ENCODE data around the gene KCNQ1. TPM values are rescaled to one million over a fixed set of nuclear protein-coding genes. Genes with fewer than 3 reads are reported as not detected.

KCNQ1 gene
- total and polyA plus RNA-seq, 2 donors (not counting 1 experiment from before 2014, with no cell fraction given) = not detected

DNA sequence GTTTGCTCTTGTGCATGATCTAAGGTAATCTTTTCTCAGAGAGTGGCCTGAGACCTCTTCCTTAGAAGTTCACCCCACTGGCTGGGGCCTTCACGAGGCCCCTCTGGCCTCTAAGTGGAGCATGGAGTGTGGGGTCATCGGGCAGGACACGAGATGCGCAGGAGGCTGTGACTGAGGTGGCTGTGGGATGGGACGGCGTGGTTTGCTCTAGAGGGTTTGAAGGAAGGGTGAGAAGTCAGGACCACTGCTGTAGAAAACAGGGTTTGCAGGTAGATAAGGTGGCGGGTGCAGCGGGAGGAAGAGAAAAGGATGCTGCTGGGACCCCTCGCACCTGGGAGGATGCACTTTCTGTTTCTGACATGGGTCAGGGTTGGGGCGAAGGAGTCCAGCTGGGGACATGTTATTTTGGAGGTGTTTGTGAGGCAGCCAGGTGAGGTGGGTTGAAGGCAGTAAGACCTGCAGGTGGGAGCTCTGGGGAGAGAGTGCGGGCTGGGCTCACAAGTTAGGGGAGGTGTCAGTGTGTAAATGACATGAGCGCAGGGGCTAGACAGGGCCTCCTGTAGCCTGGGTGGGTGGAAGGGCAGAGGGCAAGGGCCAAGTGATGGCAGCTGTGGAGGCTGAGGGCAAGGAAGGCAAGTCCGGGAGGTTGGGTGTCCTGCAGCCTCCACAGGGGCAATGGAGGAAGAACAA, 62.5 kb downstream of the KCNQ1 start:
- Histone ChIP-seq H3K9me3 (ENCODE audit: control insufficient read depth, insufficient read depth, low read depth, low read length) (no peaks in the 10 kb centered on the region), H3K27me3 (ENCODE audit: control insufficient read depth, insufficient read depth, low read length) (no peaks in the 10 kb centered on the region), H3K4me1 (ENCODE audit: control insufficient read depth, extremely low read depth, insufficient read depth, low read length) (no peaks in the 10 kb centered on the region), H3K36me3 (ENCODE audit: control insufficient read depth, insufficient read depth, low read length) (no peaks in the 10 kb centered on the region), H3K4me2 (ENCODE audit: extremely low read depth, insufficient read depth, low read length) (no peak overlapping the region), H4K20me1 (ENCODE audit: control insufficient read depth, extremely low read depth, insufficient read depth, low read length) (no peaks in the 10 kb centered on the region), H3K27ac (ENCODE audit: insufficient read depth, low read length) (no peak overlapping the region), H2AFZ (ENCODE audit: low read length) (no peak overlapping the region), H3K79me2 (ENCODE audit: control insufficient read depth, insufficient read depth, low read length) (no peaks in the 10 kb centered on the region), H3K4me3 (replicated peaks in 1 of 4; ENCODE audit: control extremely low read depth in 1 of 4, insufficient read depth in 1 of 4, low read depth in 3 of 4, low read length in 4 of 4) (no peak overlapping the region), H3K9ac (ENCODE audit: insufficient read depth, low read length) (no peak overlapping the region)
- TF ChIP-seq EZH2 (IDR thresholded peaks at IDR 0.05; ENCODE audit: low read length, missing control alignments) = no peak
- TF ChIP-seq, protein P1, sequence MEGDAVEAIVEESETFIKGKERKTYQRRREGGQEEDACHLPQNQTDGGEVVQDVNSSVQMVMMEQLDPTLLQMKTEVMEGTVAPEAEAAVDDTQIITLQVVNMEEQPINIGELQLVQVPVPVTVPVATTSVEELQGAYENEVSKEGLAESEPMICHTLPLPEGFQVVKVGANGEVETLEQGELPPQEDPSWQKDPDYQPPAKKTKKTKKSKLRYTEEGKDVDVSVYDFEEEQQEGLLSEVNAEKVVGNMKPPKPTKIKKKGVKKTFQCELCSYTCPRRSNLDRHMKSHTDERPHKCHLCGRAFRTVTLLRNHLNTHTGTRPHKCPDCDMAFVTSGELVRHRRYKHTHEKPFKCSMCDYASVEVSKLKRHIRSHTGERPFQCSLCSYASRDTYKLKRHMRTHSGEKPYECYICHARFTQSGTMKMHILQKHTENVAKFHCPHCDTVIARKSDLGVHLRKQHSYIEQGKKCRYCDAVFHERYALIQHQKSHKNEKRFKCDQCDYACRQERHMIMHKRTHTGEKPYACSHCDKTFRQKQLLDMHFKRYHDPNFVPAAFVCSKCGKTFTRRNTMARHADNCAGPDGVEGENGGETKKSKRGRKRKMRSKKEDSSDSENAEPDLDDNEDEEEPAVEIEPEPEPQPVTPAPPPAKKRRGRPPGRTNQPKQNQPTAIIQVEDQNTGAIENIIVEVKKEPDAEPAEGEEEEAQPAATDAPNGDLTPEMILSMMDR (conservative IDR thresholded peaks at IDR 0.05 in 1 of 2, IDR thresholded peaks at IDR 0.05 in 1 of 2; ENCODE audit: low read depth in 1 of 2, low read length in 2 of 2) = no peak
- DNase-seq (ENCODE audit: low read depth in 2 of 2) = no peak

DNA sequence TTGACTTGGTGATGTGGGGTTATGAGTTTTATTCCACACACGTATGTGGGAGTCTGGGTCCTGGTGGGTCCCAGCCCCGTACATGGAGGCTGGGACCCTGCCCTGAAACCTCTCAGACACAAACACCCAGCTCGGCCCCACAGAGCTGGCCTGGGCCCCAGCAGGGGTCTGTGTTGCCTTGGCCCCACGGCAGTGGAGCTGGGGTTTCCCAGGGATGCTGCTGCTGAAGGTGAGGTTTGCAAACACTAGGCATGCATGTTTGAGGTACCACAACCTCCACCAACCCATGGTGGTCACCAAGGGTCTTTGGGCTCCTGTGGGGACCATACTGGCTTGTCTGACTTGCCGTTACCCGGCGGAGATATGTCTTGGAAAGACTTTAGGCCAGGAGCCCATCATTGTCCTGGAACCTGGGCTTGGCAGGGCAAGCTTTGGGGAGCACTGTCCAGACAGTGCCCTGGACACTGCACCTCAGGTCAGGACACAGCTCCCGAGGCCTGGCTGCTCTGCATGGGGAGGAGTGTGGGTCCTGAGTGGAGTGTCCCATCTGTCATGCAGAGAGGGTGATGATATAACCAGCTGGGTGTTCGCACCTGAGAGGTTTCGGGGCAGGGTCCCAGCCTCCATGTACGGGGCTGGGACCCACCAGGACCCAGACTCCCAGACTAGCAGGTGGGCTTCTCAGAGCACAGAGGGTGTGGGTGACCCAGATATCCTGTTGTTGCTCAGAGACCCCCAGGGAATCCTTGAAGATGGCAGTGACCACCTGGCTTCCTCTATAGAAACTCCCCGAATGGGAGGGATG, 63.3 kb downstream of the KCNQ1 start:
- Histone ChIP-seq H3K36me3 (ENCODE audit: control insufficient read depth, insufficient read depth, low read length) (no peaks in the 10 kb centered on the region), H3K27ac (ENCODE audit: insufficient read depth, low read length) (no peak overlapping the region)
- no peak for DNase-seq (ENCODE audit: low read depth in 2 of 2)

DNA sequence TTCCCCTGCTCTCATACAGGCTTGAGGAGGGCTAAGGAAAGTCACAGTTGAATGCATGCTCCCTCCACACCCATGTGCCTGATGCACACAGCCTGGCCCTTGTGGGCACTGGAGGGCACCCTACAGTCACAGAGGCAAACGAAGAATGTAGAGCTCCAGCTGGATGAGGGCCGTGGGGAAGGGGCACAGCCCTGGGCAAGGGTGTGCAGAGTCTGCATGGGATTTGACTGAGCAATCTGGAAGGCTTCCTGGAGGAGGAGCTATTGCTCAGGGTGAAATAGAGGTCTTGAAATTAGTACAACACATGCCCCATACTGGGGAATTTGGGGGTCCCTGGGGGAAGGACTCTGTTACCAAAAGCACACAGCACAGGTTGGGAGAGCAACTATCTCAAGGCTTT, 64.0 kb downstream of the KCNQ1 start:
- no peak for DNase-seq (ENCODE audit: low read depth in 2 of 2)
- TF ChIP-seq, protein P1 (conservative IDR thresholded peaks at IDR 0.05 in 1 of 2, IDR thresholded peaks at IDR 0.05 in 1 of 2; ENCODE audit: low read depth in 1 of 2, low read length in 2 of 2) = no peak
- TF ChIP-seq EZH2 (IDR thresholded peaks at IDR 0.05; ENCODE audit: low read length, missing control alignments) = no peak
- Histone ChIP-seq H3K79me2 (ENCODE audit: control insufficient read depth, insufficient read depth, low read length) (no peaks in the 10 kb centered on the region), H3K4me2 (ENCODE audit: extremely low read depth, insufficient read depth, low read length) (no peak overlapping the region), H3K4me1 (ENCODE audit: control insufficient read depth, extremely low read depth, insufficient read depth, low read length) (no peaks in the 10 kb centered on the region), H3K9me3 (ENCODE audit: control insufficient read depth, insufficient read depth, low read depth, low read length) (no peaks in the 10 kb centered on the region), H2AFZ (ENCODE audit: low read length) (no peak overlapping the region), H3K4me3 (replicated peaks in 1 of 4; ENCODE audit: control extremely low read depth in 1 of 4, insufficient read depth in 1 of 4, low read depth in 3 of 4, low read length in 4 of 4) (no peak overlapping the region), H3K27ac (ENCODE audit: insufficient read depth, low read length) (no peak overlapping the region), H3K36me3 (ENCODE audit: control insufficient read depth, insufficient read depth, low read length) (no peaks in the 10 kb centered on the region), H3K27me3 (ENCODE audit: control insufficient read depth, insufficient read depth, low read length) (no peaks in the 10 kb centered on the region), H3K9ac (ENCODE audit: insufficient read depth, low read length) (no peak overlapping the region), H4K20me1 (ENCODE audit: control insufficient read depth, extremely low read depth, insufficient read depth, low read length) (no peaks in the 10 kb centered on the region)

More for the DNA sequence above, 63.3 kb downstream of the KCNQ1 start:
- no peak overlapping the region for H2AFZ ChIP-seq (ENCODE audit: low read length)
- TF ChIP-seq, protein P1 (conservative IDR thresholded peaks at IDR 0.05 in 1 of 2, IDR thresholded peaks at IDR 0.05 in 1 of 2; ENCODE audit: low read depth in 1 of 2, low read length in 2 of 2) = no peak
- TF ChIP-seq EZH2 (IDR thresholded peaks at IDR 0.05; ENCODE audit: low read length, missing control alignments) = no peak
- no peaks in the 10 kb centered on the region for H3K79me2 ChIP-seq (ENCODE audit: control insufficient read depth, insufficient read depth, low read length)
- no peaks in the 10 kb centered on the region for H4K20me1 ChIP-seq (ENCODE audit: control insufficient read depth, extremely low read depth, insufficient read depth, low read length)
- no peaks in the 10 kb centered on the region for H3K27me3 ChIP-seq (ENCODE audit: control insufficient read depth, insufficient read depth, low read length)
- no peaks in the 10 kb centered on the region for H3K4me1 ChIP-seq (ENCODE audit: control insufficient read depth, extremely low read depth, insufficient read depth, low read length)
- H3K9me3 ChIP-seq (ENCODE audit: control insufficient read depth, insufficient read depth, low read depth, low read length) = no peaks in the 10 kb centered on the region
- H3K9ac ChIP-seq (ENCODE audit: insufficient read depth, low read length) = no peak overlapping the region
- no peak overlapping the region for H3K4me3 ChIP-seq (replicated peaks in 1 of 4; ENCODE audit: control extremely low read depth in 1 of 4, insufficient read depth in 1 of 4, low read depth in 3 of 4, low read length in 4 of 4)
- no peak overlapping the region for H3K4me2 ChIP-seq (ENCODE audit: extremely low read depth, insufficient read depth, low read length)

Data from fibroblast of lung (primary cell).